K562 (cell line): ENCODE results near the gene UBXN1. TPM values are rescaled to one million over a fixed set of nuclear protein-coding genes. Genes with fewer than 3 reads are reported as not detected.
A peak's percentile ranks its signal among the peaks of the same experiment; 100 is the strongest.

Experiments
- EWSR1 ChIP-seq: fragments of 450-650 bp; IDR thresholded peaks from 2 replicates; pipeline ENCODE4 v1.6.1; 2018; ENCODE audit warnings: borderline replicate concordance, mild to moderate bottlenecking, low read depth, moderate library complexity; ENCODE audit not compliant: partially characterized antibody
- GMEB1 ChIP-seq: fragments of 250-450 bp; sonication (Bioruptor Pico); IDR thresholded peaks from 2 replicates; pipeline ENCODE4 v1.4.0; 2020; ENCODE audit warnings: mild to moderate bottlenecking
- HIVEP1 ChIP-seq: fragments of 250-450 bp; sonication (Bioruptor Pico); IDR thresholded peaks from 2 replicates; pipeline ENCODE4 v1.4.0; 2020; ENCODE audit warnings: mild to moderate bottlenecking
- MBD2 ChIP-seq: sonication (generic); IDR thresholded peaks from 2 replicates; pipeline ENCODE4 v1.6.1; 2016; ENCODE audit warnings: low read depth, borderline replicate concordance
- MCM3 ChIP-seq: fragments of 450-650 bp; IDR thresholded peaks from 2 replicates; pipeline ENCODE4 v1.6.1; 2016
- RAD21 ChIP-seq, 2 experiments: fragments of 250-450 bp in 1 of 2; fragments of 450-650 bp in 1 of 2; sonication (Bioruptor Pico) in 1 of 2; formaldehyde crosslinking in 1 of 2; IDR thresholded peaks in 1 of 2; conservative IDR thresholded peaks in 1 of 2; 2 replicates each; pipeline versions ENCODE4 v1.4.0 to v1.8.0; 2020 to 2022; ENCODE audit warnings: mild to moderate bottlenecking in 2 of 2, moderate library complexity in 1 of 2
- RBM15 ChIP-seq: fragments of 200-400 bp; formaldehyde crosslinking; IDR thresholded peaks from 2 replicates; pipeline ENCODE4 v1.6.1; 2018; ENCODE audit warnings: mild to moderate bottlenecking, low read length, moderate library complexity; ENCODE audit not compliant: insufficient read depth
- RNF219 ChIP-seq: fragments of 250-450 bp; sonication (Bioruptor Pico); IDR thresholded peaks from 2 replicates; pipeline ENCODE4 v1.5.0; 2022; ENCODE audit warnings: mild to moderate bottlenecking
- SAP30 ChIP-seq: fragments of 200-600 bp; sonication (generic); IDR thresholded peaks from 2 replicates; pipeline ENCODE4 v1.6.1; 2012; ENCODE audit warnings: borderline replicate concordance, low read depth, mild to moderate bottlenecking, moderate library complexity, low read length, control low read depth, inconsistent platforms; ENCODE audit not compliant: insufficient read depth, poor library complexity, severe bottlenecking
- ZNF184 ChIP-seq: sonication (generic); formaldehyde crosslinking; IDR thresholded peaks from 2 replicates; pipeline ENCODE4 v1.5.0; 2020; ENCODE audit warnings: missing genetic modification reagents
- ZZZ3 ChIP-seq: fragments of 450-650 bp; IDR thresholded peaks from 2 replicates; pipeline ENCODE4 v1.6.1; 2016; ENCODE audit warnings: antibody characterized with exemption, mild to moderate bottlenecking, moderate library complexity
- polyA plus RNA-seq, 8 experiments: library from polyadenylated mRNA; depleted of rRNA in 4 of 8; stranded (reverse) in 5 of 8; unstranded in 3 of 8; fragments of >200 nt; fragmentation: Nextera tagmentation in 2 of 8; fragmentation: Illumina TruSeq in 1 of 8; extraction: Ambion mirVana in 2 of 8; extraction: Trizol in 1 of 8; gene quantifications; 2 replicates each; pipeline versions ENCODE4 v1.2.1 to v1.2.3, GENCODE V29; 2011 to 2014; ENCODE audit warnings: inconsistent platforms in 1 of 8, missing spikeins in 1 of 8
- total RNA-seq, 7 experiments: library from RNA; depleted of rRNA in 6 of 7; stranded (reverse); fragments of >200 nt in 6 of 7; fragmentation: Illumina TruSeq in 2 of 7; extraction: Trizol in 2 of 7; gene quantifications; 2 replicates each; pipeline versions ENCODE4 v1.2.1 to v1.2.3, GENCODE V29; 2011 to 2021; ENCODE audit warnings: low replicate concordance in 1 of 7
- TF ChIP-seq, protein P1 (sequence below): fragments of 450-650 bp; IDR thresholded peaks from 2 replicates; pipeline ENCODE4 v1.6.1; 2018; ENCODE audit not compliant: partially characterized antibody
- TF ChIP-seq, protein P2 (sequence below), 2 experiments: fragments of 450-650 bp; conservative IDR thresholded peaks; 2 replicates each; pipeline ENCODE4 v1.6.1; 2017; ENCODE audit warnings: mild to moderate bottlenecking in 2 of 2, moderate library complexity in 2 of 2
- TF ChIP-seq, protein P3 (sequence below): IDR thresholded peaks from 3 replicates; pipeline ENCODE4 v1.6.1; 2011; ENCODE audit warnings: borderline replicate concordance, mild to moderate bottlenecking, moderate library complexity; ENCODE audit not compliant: insufficient read length; ENCODE audit errors: extremely low read depth

The UBXN1 gene
- total and polyA plus RNA-seq, 9 of the 15 experiments (the other 6 are each of a cell fraction or from before 2014, with no cell fraction given): 4.8 to 263 (median 99.7) TPM

- TF ChIP-seq RAD21 (CRISPR knock-in tag; conservative IDR thresholded peaks at IDR 0.05 in 1 of 2, IDR thresholded peaks at IDR 0.05 in 1 of 2): 0 out of 4 replicates have a peak, but pooled peaks of 1 of the 2 experiments have one; percentile 13
- TF ChIP-seq EWSR1: no peak
- TF ChIP-seq RBM15: no peak
- TF ChIP-seq, protein P1, sequence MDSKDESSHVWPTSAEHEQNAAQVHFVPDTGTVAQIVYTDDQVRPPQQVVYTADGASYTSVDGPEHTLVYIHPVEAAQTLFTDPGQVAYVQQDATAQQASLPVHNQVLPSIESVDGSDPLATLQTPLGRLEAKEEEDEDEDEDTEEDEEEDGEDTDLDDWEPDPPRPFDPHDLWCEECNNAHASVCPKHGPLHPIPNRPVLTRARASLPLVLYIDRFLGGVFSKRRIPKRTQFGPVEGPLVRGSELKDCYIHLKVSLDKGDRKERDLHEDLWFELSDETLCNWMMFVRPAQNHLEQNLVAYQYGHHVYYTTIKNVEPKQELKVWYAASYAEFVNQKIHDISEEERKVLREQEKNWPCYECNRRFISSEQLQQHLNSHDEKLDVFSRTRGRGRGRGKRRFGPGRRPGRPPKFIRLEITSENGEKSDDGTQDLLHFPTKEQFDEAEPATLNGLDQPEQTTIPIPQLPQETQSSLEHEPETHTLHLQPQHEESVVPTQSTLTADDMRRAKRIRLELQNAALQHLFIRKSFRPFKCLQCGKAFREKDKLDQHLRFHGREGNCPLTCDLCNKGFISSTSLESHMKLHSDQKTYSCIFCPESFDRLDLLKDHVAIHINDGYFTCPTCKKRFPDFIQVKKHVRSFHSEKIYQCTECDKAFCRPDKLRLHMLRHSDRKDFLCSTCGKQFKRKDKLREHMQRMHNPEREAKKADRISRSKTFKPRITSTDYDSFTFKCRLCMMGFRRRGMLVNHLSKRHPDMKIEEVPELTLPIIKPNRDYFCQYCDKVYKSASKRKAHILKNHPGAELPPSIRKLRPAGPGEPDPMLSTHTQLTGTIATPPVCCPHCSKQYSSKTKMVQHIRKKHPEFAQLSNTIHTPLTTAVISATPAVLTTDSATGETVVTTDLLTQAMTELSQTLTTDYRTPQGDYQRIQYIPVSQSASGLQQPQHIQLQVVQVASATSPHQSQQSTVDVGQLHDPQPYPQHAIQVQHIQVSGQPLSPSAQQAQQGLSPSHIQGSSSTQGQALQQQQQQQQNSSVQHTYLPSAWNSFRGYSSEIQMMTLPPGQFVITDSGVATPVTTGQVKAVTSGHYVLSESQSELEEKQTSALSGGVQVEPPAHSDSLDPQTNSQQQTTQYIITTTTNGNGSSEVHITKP: peak; percentile 80
- TF ChIP-seq, protein P2, sequence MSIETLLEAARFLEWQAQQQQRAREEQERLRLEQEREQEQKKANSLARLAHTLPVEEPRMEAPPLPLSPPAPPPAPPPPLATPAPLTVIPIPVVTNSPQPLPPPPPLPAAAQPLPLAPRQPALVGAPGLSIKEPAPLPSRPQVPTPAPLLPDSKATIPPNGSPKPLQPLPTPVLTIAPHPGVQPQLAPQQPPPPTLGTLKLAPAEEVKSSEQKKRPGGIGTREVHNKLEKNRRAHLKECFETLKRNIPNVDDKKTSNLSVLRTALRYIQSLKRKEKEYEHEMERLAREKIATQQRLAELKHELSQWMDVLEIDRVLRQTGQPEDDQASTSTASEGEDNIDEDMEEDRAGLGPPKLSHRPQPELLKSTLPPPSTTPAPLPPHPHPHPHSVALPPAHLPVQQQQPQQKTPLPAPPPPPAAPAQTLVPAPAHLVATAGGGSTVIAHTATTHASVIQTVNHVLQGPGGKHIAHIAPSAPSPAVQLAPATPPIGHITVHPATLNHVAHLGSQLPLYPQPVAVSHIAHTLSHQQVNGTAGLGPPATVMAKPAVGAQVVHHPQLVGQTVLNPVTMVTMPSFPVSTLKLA (conservative IDR thresholded peaks at IDR 0.05): peak; percentile 49 to 77; a peak in 2 of 4 replicates
- TF ChIP-seq HIVEP1 (CRISPR knock-in tag): no peak
- TF ChIP-seq MBD2: no peak; the same call in 1 of the 2 replicates
- no peak for TF ChIP-seq ZNF184 (CRISPR knock-in tag)
- TF ChIP-seq ZZZ3: peak; percentile 88; the same call in 1 of the 2 replicates
- TF ChIP-seq, protein P3, sequence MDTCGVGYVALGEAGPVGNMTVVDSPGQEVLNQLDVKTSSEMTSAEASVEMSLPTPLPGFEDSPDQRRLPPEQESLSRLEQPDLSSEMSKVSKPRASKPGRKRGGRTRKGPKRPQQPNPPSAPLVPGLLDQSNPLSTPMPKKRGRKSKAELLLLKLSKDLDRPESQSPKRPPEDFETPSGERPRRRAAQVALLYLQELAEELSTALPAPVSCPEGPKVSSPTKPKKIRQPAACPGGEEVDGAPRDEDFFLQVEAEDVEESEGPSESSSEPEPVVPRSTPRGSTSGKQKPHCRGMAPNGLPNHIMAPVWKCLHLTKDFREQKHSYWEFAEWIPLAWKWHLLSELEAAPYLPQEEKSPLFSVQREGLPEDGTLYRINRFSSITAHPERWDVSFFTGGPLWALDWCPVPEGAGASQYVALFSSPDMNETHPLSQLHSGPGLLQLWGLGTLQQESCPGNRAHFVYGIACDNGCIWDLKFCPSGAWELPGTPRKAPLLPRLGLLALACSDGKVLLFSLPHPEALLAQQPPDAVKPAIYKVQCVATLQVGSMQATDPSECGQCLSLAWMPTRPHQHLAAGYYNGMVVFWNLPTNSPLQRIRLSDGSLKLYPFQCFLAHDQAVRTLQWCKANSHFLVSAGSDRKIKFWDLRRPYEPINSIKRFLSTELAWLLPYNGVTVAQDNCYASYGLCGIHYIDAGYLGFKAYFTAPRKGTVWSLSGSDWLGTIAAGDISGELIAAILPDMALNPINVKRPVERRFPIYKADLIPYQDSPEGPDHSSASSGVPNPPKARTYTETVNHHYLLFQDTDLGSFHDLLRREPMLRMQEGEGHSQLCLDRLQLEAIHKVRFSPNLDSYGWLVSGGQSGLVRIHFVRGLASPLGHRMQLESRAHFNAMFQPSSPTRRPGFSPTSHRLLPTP: no peak
- 0 out of 2 replicates have a peak, but pooled peaks have one; percentile 62 for TF ChIP-seq RNF219
- peak; percentile 0 for TF ChIP-seq SAP30
- no peak for TF ChIP-seq GMEB1 (CRISPR knock-in tag)
- TF ChIP-seq MCM3: no peak
These were observed 7.7 kb downstream of the UBXN1 start (continued) for GRCh38 chr11:62671236-62671607.
